Mucosa of descending colon (tissue), 3 donors: Measurements from ENCODE around the gene SPAG7. TPM values are rescaled to one million over a fixed set of nuclear protein-coding genes. Genes with fewer than 3 reads are reported as not detected.
A peak's percentile ranks its signal among the peaks of the same experiment; 100 is the strongest.

Experiments used
- ATAC-seq: fragments of 200-7000 bp; cut with Tn5 transposase; one replicate; pipeline ENCODE4 v1.9.1; 2020; ENCODE audit warnings: mild to moderate bottlenecking, moderate library complexity
- DNase-seq, 3 donors: peaks; one replicate each; pipeline ENCODE4 v3.0.0-alpha.2; 2020
- H3K36me3 ChIP-seq: fragments of 200-600 bp; one replicate; pipeline ENCODE4 v1.8.0; 2021; ENCODE audit warnings: low read depth, mild to moderate bottlenecking
- H3K4me1 ChIP-seq: fragments of 200-600 bp; one replicate; pipeline ENCODE4 v1.8.0; 2021; ENCODE audit warnings: low read depth, mild to moderate bottlenecking
- H3K4me3 ChIP-seq: fragments of 200-600 bp; one replicate; pipeline ENCODE4 v1.8.0; 2021; ENCODE audit warnings: mild to moderate bottlenecking
- H3K9me3 ChIP-seq: fragments of 200-600 bp; one replicate; pipeline ENCODE4 v1.8.0; 2021; ENCODE audit warnings: mild to moderate bottlenecking
- CTCF ChIP-seq: fragments of 200-600 bp; IDR thresholded peaks from one replicate; pipeline ENCODE4 v1.8.0; 2022; ENCODE audit warnings: antibody characterized with exemption, mild to moderate bottlenecking
- intact Hi-C, 2 donors: fragments of 100-400 bp; cut with DNase I in 1 of 2; cut with micrococcal nuclease in 1 of 2; formaldehyde crosslinking; loops; one replicate each; pipeline versions ENCODE4 v1.11.0 to v1.11.1; 2022; cut with DNase I, micrococcal nuclease
- total RNA-seq, 3 donors: library from RNA; stranded (reverse); fragmentation: NEBNext Ultra II Directional in 2 of 3; extraction: Animal tissue kit (Norgen Biotek cat#: 25700) in 2 of 3; gene quantifications; one replicate each; pipeline versions ENCODE4 v1.2.1 to v1.2.4, GENCODE V29; 2021 to 2023
- donor health status: DM: no; HTN: no; CAD: no; lungs with moderate emphysema.
- donor health status: DM: no; HTN: no; CAD: no.
- donor health status: DM: no; HTN: yes; CAD: no.

The SPAG7 gene
- total RNA-seq, 3 donors from 2014 or later, result 41.3 to 54.0 (median 51.7) TPM

GRCh38 chr17:4994081-4994595 lies 26.5 kb upstream of the SPAG7 start:
- no peak overlapping the region for H3K4me3 ChIP-seq
- no peaks in the 10 kb centered on the region for H3K36me3 ChIP-seq
- no peak for TF ChIP-seq CTCF
- no peak for ATAC-seq
- H3K9me3 ChIP-seq, result no peaks in the 10 kb centered on the region
- H3K4me1 ChIP-seq, result peaks cover 14% of the 10 kb centered on the region
- intact Hi-C loops, result no loop called here
- no peak for DNase-seq

GRCh38 chr17:4987767-4988567 lies 20.4 kb upstream of the SPAG7 start:
- no peak for DNase-seq
- peak overlapping the region; percentile 71 for H3K4me3 ChIP-seq
- peaks cover 23% of the 10 kb centered on the region for H3K4me1 ChIP-seq
- no peak for TF ChIP-seq CTCF
- peak; percentile 5 for ATAC-seq
- H3K9me3 ChIP-seq, result no peaks in the 10 kb centered on the region
- no peaks in the 10 kb centered on the region for H3K36me3 ChIP-seq
- intact Hi-C loops, result loop anchor here in 1 of 2 donors (10.0 kb wide), 1 partner anchor 77 kb away; no protein-coding TSS in a partner anchor

- peaks cover 23% of the 10 kb centered on the region for H3K4me1 ChIP-seq
- H3K36me3 ChIP-seq, result no peaks in the 10 kb centered on the region
- no peaks in the 10 kb centered on the region for H3K9me3 ChIP-seq
- intact Hi-C loops, result loop anchor here in 1 of 2 donors (10.0 kb wide), 1 partner anchor 78 kb away; no protein-coding TSS in a partner anchor
- DNase-seq, result peak; percentile 94 to 96 (median 94)
- peak; percentile 70 for TF ChIP-seq CTCF
- peak within 1 kb of the TSS; percentile 71 for H3K4me3 ChIP-seq
- ATAC-seq, result peak; percentile 89
These were observed 19.5 kb upstream of the SPAG7 start, which contains the start of gene CAMTA2 for GRCh38 chr17:4986951-4987766. TSS of gene CAMTA2 (minus strand) at chr17:4987675. CDS start at chr17:4986222, 1,453 bp downstream.

- TF ChIP-seq CTCF, result no peak
These were observed 18.8 kb upstream of the SPAG7 start for GRCh38 chr17:4986403-4986802.

GRCh38 chr17:4982305-4982704 lies 14.7 kb upstream of the SPAG7 start:
- no peak overlapping the region for H3K4me3 ChIP-seq
- no peaks in the 10 kb centered on the region for H3K9me3 ChIP-seq
- peaks cover 12% of the 10 kb centered on the region for H3K4me1 ChIP-seq
- TF ChIP-seq CTCF, result no peak
- no peaks in the 10 kb centered on the region for H3K36me3 ChIP-seq
- DNase-seq (no peak), ATAC-seq (no peak)
- intact Hi-C loops, result loop anchor here in 1 of 2 donors (10.0 kb wide), 1 partner anchor 82 kb away; no protein-coding TSS in a partner anchor

More at GRCh38 chr17:4986403-4986802, 18.8 kb upstream of the SPAG7 start:
- H3K4me3 ChIP-seq, result peak overlapping the region; percentile 71
- DNase-seq (peak; percentile 40 to 68 (median 58)), ATAC-seq (peak; percentile 55)
- H3K9me3 ChIP-seq, result no peaks in the 10 kb centered on the region
- intact Hi-C loops, result loop anchor here in 1 of 2 donors (10.0 kb wide), 1 partner anchor 78 kb away; no protein-coding TSS in a partner anchor
- no peaks in the 10 kb centered on the region for H3K36me3 ChIP-seq
- H3K4me1 ChIP-seq, result peaks cover 23% of the 10 kb centered on the region
